ENCODE results near the gene AQP3.
"Not testable (repeated sequence)": the region's sequence is repeated elsewhere in the genome, so short reads cannot be mapped to it uniquely, and the experiment has no call there.

Gene AQP3

DNA sequence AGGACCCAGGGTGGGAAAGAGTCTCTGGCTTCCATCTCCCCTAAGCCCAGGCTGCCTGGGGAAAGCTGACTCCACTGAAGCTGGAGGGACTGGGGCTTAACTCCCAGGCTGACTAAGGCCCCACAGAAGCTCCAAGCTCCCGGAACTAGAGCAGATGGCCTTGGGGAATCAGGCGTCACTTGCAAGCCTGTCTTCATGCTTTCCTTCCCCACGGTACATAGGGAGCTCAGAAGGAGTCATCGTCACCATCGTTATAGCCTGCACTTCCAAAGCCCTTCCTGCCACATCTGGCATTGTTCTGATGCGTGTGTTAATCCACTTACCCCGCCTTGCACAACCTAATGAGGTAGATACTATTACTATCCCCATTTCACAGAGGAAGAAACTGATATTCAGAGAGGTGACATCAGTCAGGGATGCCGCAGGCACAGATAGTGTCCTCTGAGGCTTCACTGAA is 11.5 kb downstream of the AQP3 start:
- Histone ChIP-seq H3K27me3 (ENCODE audit: control insufficient read depth in 5 of 5, insufficient read depth in 4 of 5, low read length in 5 of 5) (peaks cover 3 to 14% (median 13%) of the 10 kb centered on the region in 5 donors), H3K9me3 (ENCODE audit: control insufficient read depth in 5 of 5, low read length in 5 of 5) (no peaks in the 10 kb centered on the region), H3K4me3 (ENCODE audit: low read depth in 1 of 5, low read length in 5 of 5) (no peak overlapping the region), H3K9ac (ENCODE audit: low read length in 5 of 5) (peak overlapping the region in 1 of 5 donors; percentile 13), H3K27ac (ENCODE audit: low read depth, low read length) (no peak overlapping the region), H3K36me3 (ENCODE audit: control insufficient read depth in 5 of 5, insufficient read depth in 5 of 5, low read length in 5 of 5) (no peaks in the 10 kb centered on the region), H3K4me1 (ENCODE audit: control insufficient read depth in 5 of 5, insufficient read depth in 5 of 5, low read length in 5 of 5) (peaks cover 0 to 23% (median 7%) of the 10 kb centered on the region in 5 donors)

DNA sequence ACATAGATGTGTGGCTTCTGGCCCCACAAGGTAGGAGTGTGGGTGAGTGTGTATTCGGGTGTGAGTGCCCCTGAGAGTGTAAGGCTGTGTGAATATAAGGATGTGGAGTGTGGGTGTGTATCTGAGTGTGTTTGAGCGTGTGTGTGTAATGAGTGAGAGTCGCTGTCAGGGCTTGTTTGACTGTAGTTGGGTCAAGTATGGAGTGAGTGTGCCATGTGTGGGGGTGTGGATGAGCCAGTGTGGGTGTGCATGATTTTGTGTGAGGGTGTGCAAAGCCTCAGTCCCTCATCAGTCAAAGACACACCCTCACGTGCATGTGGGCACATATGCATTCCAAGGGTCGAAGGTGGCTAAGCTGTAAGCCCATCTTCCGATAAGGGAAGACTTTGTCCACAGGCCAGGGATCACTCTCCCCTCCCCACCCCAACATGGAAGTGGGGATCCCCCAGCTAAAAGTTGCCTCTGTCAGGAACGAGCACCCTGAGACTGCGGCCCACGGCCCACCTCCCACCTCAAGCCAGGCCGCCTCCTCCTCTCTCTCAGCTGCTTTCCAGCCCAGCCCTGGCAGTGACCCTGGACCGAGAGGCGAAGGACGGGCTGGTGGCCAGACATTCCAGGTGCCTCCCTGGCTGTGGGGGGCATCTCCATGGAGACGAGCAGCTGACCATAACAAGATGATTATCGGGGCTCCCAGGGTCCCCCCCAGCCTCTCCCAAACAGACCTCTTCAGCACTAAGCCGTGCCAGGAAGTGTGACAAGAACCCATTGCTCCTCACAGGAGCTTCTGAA is 12.9 kb downstream of the AQP3 start:
- no peak overlapping the region for H3K27ac ChIP-seq (ENCODE audit: low read depth, low read length)
- H3K27me3 ChIP-seq (ENCODE audit: control insufficient read depth in 5 of 5, insufficient read depth in 4 of 5, low read length in 5 of 5): peaks cover 2 to 14% (median 13%) of the 10 kb centered on the region in 5 donors
- H3K36me3 ChIP-seq (ENCODE audit: control insufficient read depth in 5 of 5, insufficient read depth in 5 of 5, low read length in 5 of 5): no peaks in the 10 kb centered on the region
- H3K9ac ChIP-seq (ENCODE audit: low read length in 5 of 5): no peak overlapping the region
- no peaks in the 10 kb centered on the region for H3K9me3 ChIP-seq (ENCODE audit: control insufficient read depth in 5 of 5, low read length in 5 of 5)
- no peak overlapping the region for H3K4me3 ChIP-seq (ENCODE audit: low read depth in 1 of 5, low read length in 5 of 5)
- peaks cover 0 to 20% (median 7%) of the 10 kb centered on the region in 5 donors for H3K4me1 ChIP-seq (ENCODE audit: control insufficient read depth in 5 of 5, insufficient read depth in 5 of 5, low read length in 5 of 5)

DNA sequence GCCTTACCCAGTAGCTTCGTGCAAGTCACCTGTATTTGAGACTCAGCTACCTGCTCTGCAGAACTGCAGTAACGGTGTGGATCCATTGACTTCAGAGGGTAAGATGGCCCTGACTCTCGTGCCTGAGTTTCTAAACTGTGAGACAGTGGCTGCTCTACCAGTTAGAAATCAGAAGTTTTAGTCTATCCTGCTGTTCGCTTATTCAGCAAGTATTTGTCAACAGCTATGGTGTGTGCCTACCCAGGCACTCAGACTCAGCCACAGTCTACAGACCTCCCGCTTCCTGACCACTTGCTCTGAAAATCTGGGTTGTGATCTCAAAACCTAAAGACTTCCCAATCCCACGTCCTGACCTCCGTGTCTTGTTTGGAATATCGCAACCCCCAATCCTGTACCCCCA is 13.5 kb downstream of the AQP3 start:
- H3K27ac ChIP-seq (ENCODE audit: low read depth, low read length): no peak overlapping the region
- H3K9ac ChIP-seq (ENCODE audit: low read length in 5 of 5): no peak overlapping the region
- peaks cover 0 to 14% (median 7%) of the 10 kb centered on the region in 5 donors for H3K4me1 ChIP-seq (ENCODE audit: control insufficient read depth in 5 of 5, insufficient read depth in 5 of 5, low read length in 5 of 5)
- no peaks in the 10 kb centered on the region for H3K9me3 ChIP-seq (ENCODE audit: control insufficient read depth in 5 of 5, low read length in 5 of 5)
- H3K4me3 ChIP-seq (ENCODE audit: low read depth in 1 of 5, low read length in 5 of 5): no peak overlapping the region
- peaks cover 0 to 14% (median 13%) of the 10 kb centered on the region in 5 donors for H3K27me3 ChIP-seq (ENCODE audit: control insufficient read depth in 5 of 5, insufficient read depth in 4 of 5, low read length in 5 of 5)
- H3K36me3 ChIP-seq (ENCODE audit: control insufficient read depth in 5 of 5, insufficient read depth in 5 of 5, low read length in 5 of 5): no peaks in the 10 kb centered on the region

- Histone ChIP-seq H3K27me3 (ENCODE audit: control insufficient read depth in 5 of 5, insufficient read depth in 4 of 5, low read length in 5 of 5) (peaks cover 0 to 14% (median 13%) of the 10 kb centered on the region in 5 donors), H3K27ac (ENCODE audit: low read depth, low read length) (no peak overlapping the region), H3K4me1 (ENCODE audit: control insufficient read depth in 5 of 5, insufficient read depth in 5 of 5, low read length in 5 of 5) (peaks cover 0 to 9% (median 3%) of the 10 kb centered on the region in 5 donors), H3K4me3 (ENCODE audit: low read depth in 1 of 5, low read length in 5 of 5) (no peak overlapping the region), H3K9ac (ENCODE audit: low read length in 5 of 5) (no peak overlapping the region), H3K36me3 (ENCODE audit: control insufficient read depth in 5 of 5, insufficient read depth in 5 of 5, low read length in 5 of 5) (no peaks in the 10 kb centered on the region), H3K9me3 (ENCODE audit: control insufficient read depth in 5 of 5, low read length in 5 of 5) (no peaks in the 10 kb centered on the region)
Observed at GRCh38 chr9:33431420-33431819, 16.0 kb downstream of the AQP3 start.

GRCh38 chr9:33430942-33431341 is 16.5 kb downstream of the AQP3 start:
- no peaks in the 10 kb centered on the region for H3K36me3 ChIP-seq (ENCODE audit: control insufficient read depth in 5 of 5, insufficient read depth in 5 of 5, low read length in 5 of 5)
- no peak overlapping the region for H3K4me3 ChIP-seq (ENCODE audit: low read depth in 1 of 5, low read length in 5 of 5)
- H3K9me3 ChIP-seq (ENCODE audit: control insufficient read depth in 5 of 5, low read length in 5 of 5): no peaks in the 10 kb centered on the region
- H3K27ac ChIP-seq (ENCODE audit: low read depth, low read length): no peak overlapping the region
- H3K4me1 ChIP-seq (ENCODE audit: control insufficient read depth in 5 of 5, insufficient read depth in 5 of 5, low read length in 5 of 5): peaks cover 0 to 5% (median 0%) of the 10 kb centered on the region in 5 donors
- peaks cover 0 to 13% (median 13%) of the 10 kb centered on the region in 5 donors for H3K27me3 ChIP-seq (ENCODE audit: control insufficient read depth in 5 of 5, insufficient read depth in 4 of 5, low read length in 5 of 5)
- no peak overlapping the region for H3K9ac ChIP-seq (ENCODE audit: low read length in 5 of 5)

GRCh38 chr9:33429256-33429985 is 18.0 kb downstream of the AQP3 start:
- Histone ChIP-seq H3K9me3 (ENCODE audit: control insufficient read depth in 5 of 5, low read length in 5 of 5) (no peaks in the 10 kb centered on the region), H3K36me3 (ENCODE audit: control insufficient read depth in 5 of 5, insufficient read depth in 5 of 5, low read length in 5 of 5) (no peaks in the 10 kb centered on the region), H3K9ac (ENCODE audit: low read length in 5 of 5) (no peak overlapping the region), H3K27ac (ENCODE audit: low read depth, low read length) (no peak overlapping the region), H3K27me3 (ENCODE audit: control insufficient read depth in 5 of 5, insufficient read depth in 4 of 5, low read length in 5 of 5) (peaks cover 0 to 3% (median 0%) of the 10 kb centered on the region in 5 donors), H3K4me3 (ENCODE audit: low read depth in 1 of 5, low read length in 5 of 5) (no peak overlapping the region), H3K4me1 (ENCODE audit: control insufficient read depth in 5 of 5, insufficient read depth in 5 of 5, low read length in 5 of 5) (peaks cover 0 to 4% (median 1%) of the 10 kb centered on the region in 5 donors)

DNA sequence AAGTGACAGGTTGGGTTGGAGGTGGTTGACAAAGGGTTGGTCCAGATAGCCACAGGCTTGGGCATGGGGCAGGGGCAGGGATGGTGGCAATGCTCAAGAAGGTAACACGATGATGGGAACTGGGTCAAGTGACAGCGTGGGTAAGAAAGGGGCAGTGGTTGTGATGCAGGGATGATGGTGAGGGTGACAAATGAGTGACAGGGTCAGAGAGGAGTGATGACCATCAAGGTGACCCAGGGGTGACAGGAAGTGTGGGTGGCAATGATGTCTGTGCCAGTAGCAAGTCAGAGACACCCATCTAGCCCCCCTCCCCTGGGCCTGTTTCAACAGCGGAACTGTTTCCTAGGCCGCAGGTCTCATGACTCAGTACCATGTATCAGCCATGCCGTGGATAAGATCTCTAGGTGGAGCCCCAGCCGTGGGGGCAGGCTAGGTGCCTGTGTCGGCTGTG is 20.5 kb downstream of the AQP3 start:
- no peaks in the 10 kb centered on the region for H3K9me3 ChIP-seq (ENCODE audit: control insufficient read depth in 5 of 5, low read length in 5 of 5)
- no peaks in the 10 kb centered on the region for H3K27me3 ChIP-seq (ENCODE audit: control insufficient read depth in 5 of 5, insufficient read depth in 4 of 5, low read length in 5 of 5)
- peaks cover 0 to 4% (median 1%) of the 10 kb centered on the region in 5 donors for H3K4me1 ChIP-seq (ENCODE audit: control insufficient read depth in 5 of 5, insufficient read depth in 5 of 5, low read length in 5 of 5)
- H3K9ac ChIP-seq (ENCODE audit: low read length in 5 of 5): no peak overlapping the region
- H3K27ac ChIP-seq (ENCODE audit: low read depth, low read length): no peak overlapping the region
- H3K4me3 ChIP-seq (ENCODE audit: low read depth in 1 of 5, low read length in 5 of 5): no peak overlapping the region
- H3K36me3 ChIP-seq (ENCODE audit: control insufficient read depth in 5 of 5, insufficient read depth in 5 of 5, low read length in 5 of 5): no peaks in the 10 kb centered on the region

GRCh38 chr9:33425128-33425533 is 22.3 kb downstream of the AQP3 start:
- H3K9me3 ChIP-seq (ENCODE audit: control insufficient read depth in 5 of 5, low read length in 5 of 5): no peaks in the 10 kb centered on the region
- no peaks in the 10 kb centered on the region for H3K27me3 ChIP-seq (ENCODE audit: control insufficient read depth in 5 of 5, insufficient read depth in 4 of 5, low read length in 5 of 5)
- H3K27ac ChIP-seq (ENCODE audit: low read depth, low read length): no peak overlapping the region
- no peaks in the 10 kb centered on the region for H3K36me3 ChIP-seq (ENCODE audit: control insufficient read depth in 5 of 5, insufficient read depth in 5 of 5, low read length in 5 of 5)
- H3K9ac ChIP-seq (ENCODE audit: low read length in 5 of 5): peak overlapping the region in 1 of 5 donors; percentile 5
- H3K4me1 ChIP-seq (ENCODE audit: control insufficient read depth in 5 of 5, insufficient read depth in 5 of 5, low read length in 5 of 5): peaks cover 0 to 4% (median 1%) of the 10 kb centered on the region in 5 donors
- no peak overlapping the region for H3K4me3 ChIP-seq (ENCODE audit: low read depth in 1 of 5, low read length in 5 of 5)

DNA sequence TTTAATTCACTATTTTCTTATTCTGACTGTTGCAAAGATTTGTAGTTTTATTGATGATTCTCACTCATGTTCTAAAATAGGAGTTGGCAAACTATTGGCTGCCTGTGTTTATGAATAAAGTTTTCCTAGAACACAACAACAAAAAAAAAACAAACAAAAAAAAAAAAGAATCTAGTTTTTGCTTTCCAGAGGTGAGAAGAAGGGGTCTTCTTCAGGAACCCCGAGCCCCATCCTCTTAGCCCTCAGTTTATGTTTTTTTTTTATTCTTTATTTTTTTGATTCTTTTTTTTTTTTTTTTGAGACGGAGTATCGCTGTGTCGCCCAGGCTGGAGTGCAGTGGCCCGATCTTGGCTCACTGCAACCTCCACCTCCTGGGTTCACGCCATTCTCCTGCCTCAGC is 22.9 kb downstream of the AQP3 start:
- H3K27ac ChIP-seq (ENCODE audit: low read depth, low read length); H3K9ac ChIP-seq (ENCODE audit: low read length in 5 of 5); H3K27me3 ChIP-seq (ENCODE audit: control insufficient read depth in 5 of 5, insufficient read depth in 4 of 5, low read length in 5 of 5); H3K9me3 ChIP-seq (ENCODE audit: control insufficient read depth in 5 of 5, low read length in 5 of 5); H3K4me3 ChIP-seq (ENCODE audit: low read depth in 1 of 5, low read length in 5 of 5); H3K4me1 ChIP-seq (ENCODE audit: control insufficient read depth in 5 of 5, insufficient read depth in 5 of 5, low read length in 5 of 5); H3K36me3 ChIP-seq (ENCODE audit: control insufficient read depth in 5 of 5, insufficient read depth in 5 of 5, low read length in 5 of 5): not testable (repeated sequence)

- not testable (repeated sequence) for H3K27me3 ChIP-seq (ENCODE audit: control insufficient read depth in 5 of 5, insufficient read depth in 4 of 5, low read length in 5 of 5); H3K36me3 ChIP-seq (ENCODE audit: control insufficient read depth in 5 of 5, insufficient read depth in 5 of 5, low read length in 5 of 5); H3K4me1 ChIP-seq (ENCODE audit: control insufficient read depth in 5 of 5, insufficient read depth in 5 of 5, low read length in 5 of 5); H3K9me3 ChIP-seq (ENCODE audit: control insufficient read depth in 5 of 5, low read length in 5 of 5); H3K4me3 ChIP-seq (ENCODE audit: low read depth in 1 of 5, low read length in 5 of 5); H3K27ac ChIP-seq (ENCODE audit: low read depth, low read length); H3K9ac ChIP-seq (ENCODE audit: low read length in 5 of 5)
Observed at GRCh38 chr9:33424043-33424442, 23.4 kb downstream of the AQP3 start.
